WERI-Rb-1 (cell line): ENCODE data around the gene CDK2AP2.

Source experiments
- DNase-seq: peaks from one replicate; pipeline ENCODE4 v3.0.0-alpha.2; 2020
- H3K27ac ChIP-seq: fragments of 250-450 bp; sonication (Bioruptor Pico); 2 replicates; pipeline ENCODE4 v1.5.1; 2020; ENCODE audit warnings: mild to moderate bottlenecking, moderate library complexity
- H3K27me3 ChIP-seq: fragments of 250-450 bp; sonication (Bioruptor Pico); 2 replicates; pipeline ENCODE4 v1.5.1; 2021; ENCODE audit warnings: mild to moderate bottlenecking, low read depth, moderate library complexity; ENCODE audit not compliant: insufficient read depth, severe bottlenecking
- H3K36me3 ChIP-seq: fragments of 250-450 bp; sonication (Bioruptor Pico); 2 replicates; pipeline ENCODE4 v1.5.1; 2020; ENCODE audit warnings: mild to moderate bottlenecking, moderate library complexity
- H3K4me3 ChIP-seq: 2 replicates; pipeline ENCODE4 v1.5.1; 2011; ENCODE audit warnings: low read depth, mild to moderate bottlenecking, control low read depth, low read length
- H3K9me3 ChIP-seq: fragments of 250-450 bp; sonication (Bioruptor Pico); 2 replicates; pipeline ENCODE4 v1.5.1; 2021; ENCODE audit warnings: mild to moderate bottlenecking, moderate library complexity; ENCODE audit not compliant: severe bottlenecking
- TF ChIP-seq, protein P1 (sequence below): IDR thresholded peaks from 2 replicates; pipeline ENCODE4 v1.5.1; 2011; ENCODE audit warnings: low read depth, mild to moderate bottlenecking, control low read depth, inconsistent platforms, low read length

The CDK2AP2 gene

DNA sequence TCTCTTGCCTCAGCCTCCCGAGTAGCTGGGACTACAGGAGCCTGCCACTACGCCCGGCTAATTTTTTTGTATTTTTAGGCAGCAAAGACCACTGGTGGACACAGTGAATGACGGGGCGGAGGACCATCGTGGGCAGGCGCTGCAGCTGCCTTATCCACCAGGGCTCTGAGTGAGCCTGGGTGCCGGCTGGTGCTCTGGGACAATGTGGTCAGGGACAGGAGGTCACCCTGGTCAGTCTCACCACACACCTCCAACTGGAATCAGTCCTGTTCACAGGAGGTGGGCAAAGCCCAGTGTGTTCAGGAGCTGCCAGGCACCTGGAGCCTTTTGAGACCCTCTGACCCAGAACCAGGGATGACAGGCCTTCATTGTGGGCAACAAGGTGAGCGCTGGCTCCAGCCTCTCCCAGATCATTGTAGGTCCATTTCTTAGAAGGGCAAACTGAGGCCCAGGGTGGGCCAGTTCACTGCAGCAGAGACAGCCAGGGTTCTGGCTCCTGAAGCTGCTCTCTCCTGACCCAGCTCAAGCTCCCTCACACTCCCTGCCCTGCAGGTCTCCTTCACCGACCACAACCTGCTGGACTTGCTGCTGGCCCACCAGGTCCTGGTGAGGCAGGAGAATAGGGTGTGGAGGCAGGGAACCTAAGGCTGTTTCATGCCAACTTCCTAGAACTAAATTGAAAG lies 31.0 kb upstream of the CDK2AP2 start:
- peaks cover 11% of the 10 kb centered on the region for H3K9me3 ChIP-seq
- DNase-seq: no peak
- no peaks in the 10 kb centered on the region for H3K36me3 ChIP-seq
- no peak overlapping the region for H3K4me3 ChIP-seq
- TF ChIP-seq, protein P1, sequence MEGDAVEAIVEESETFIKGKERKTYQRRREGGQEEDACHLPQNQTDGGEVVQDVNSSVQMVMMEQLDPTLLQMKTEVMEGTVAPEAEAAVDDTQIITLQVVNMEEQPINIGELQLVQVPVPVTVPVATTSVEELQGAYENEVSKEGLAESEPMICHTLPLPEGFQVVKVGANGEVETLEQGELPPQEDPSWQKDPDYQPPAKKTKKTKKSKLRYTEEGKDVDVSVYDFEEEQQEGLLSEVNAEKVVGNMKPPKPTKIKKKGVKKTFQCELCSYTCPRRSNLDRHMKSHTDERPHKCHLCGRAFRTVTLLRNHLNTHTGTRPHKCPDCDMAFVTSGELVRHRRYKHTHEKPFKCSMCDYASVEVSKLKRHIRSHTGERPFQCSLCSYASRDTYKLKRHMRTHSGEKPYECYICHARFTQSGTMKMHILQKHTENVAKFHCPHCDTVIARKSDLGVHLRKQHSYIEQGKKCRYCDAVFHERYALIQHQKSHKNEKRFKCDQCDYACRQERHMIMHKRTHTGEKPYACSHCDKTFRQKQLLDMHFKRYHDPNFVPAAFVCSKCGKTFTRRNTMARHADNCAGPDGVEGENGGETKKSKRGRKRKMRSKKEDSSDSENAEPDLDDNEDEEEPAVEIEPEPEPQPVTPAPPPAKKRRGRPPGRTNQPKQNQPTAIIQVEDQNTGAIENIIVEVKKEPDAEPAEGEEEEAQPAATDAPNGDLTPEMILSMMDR: no peak
- H3K27ac ChIP-seq: no peak overlapping the region
- no peaks in the 10 kb centered on the region for H3K27me3 ChIP-seq

DNA sequence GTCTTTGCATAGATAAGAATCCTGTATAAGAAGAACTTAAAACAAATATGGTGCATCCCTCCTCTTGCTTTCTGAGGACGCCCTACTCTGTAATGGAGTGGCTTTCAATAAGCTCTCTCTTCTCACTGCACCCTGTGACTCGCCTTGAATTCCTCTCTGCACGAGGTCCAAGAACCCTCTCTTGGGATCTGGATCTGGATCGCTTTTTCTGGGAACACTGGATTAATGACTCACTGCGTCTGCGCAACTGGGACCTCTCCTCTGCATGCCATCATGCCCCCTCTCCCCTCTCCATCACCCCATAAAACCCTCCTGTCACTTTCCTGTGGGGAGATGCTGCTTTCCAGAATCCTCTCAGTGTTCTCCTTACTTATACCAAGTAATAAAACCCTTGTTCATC lies 30.3 kb upstream of the CDK2AP2 start:
- Histone ChIP-seq H3K27me3 (no peaks in the 10 kb centered on the region), H3K36me3 (no peaks in the 10 kb centered on the region), H3K4me3 (no peak overlapping the region), H3K9me3 (peaks cover 18% of the 10 kb centered on the region), H3K27ac (no peak overlapping the region)
- TF ChIP-seq, protein P1: no peak
- no peak for DNase-seq

- Histone ChIP-seq H3K36me3 (no peaks in the 10 kb centered on the region), H3K27me3 (no peaks in the 10 kb centered on the region), H3K9me3 (peaks cover 24% of the 10 kb centered on the region), H3K4me3 (no peak overlapping the region), H3K27ac (no peak overlapping the region)
- TF ChIP-seq, protein P1: no peak
- no peak for DNase-seq
These were observed 27.6 kb upstream of the CDK2AP2 start for GRCh38 chr11:67535561-67535960.

- TF ChIP-seq, protein P1: no peak
- peaks cover 24% of the 10 kb centered on the region for H3K9me3 ChIP-seq
- no peak overlapping the region for H3K4me3 ChIP-seq
- DNase-seq: no peak
- H3K27ac ChIP-seq: no peak overlapping the region
- H3K27me3 ChIP-seq: no peaks in the 10 kb centered on the region
- no peaks in the 10 kb centered on the region for H3K36me3 ChIP-seq
These were observed 26.2 kb upstream of the CDK2AP2 start for GRCh38 chr11:67534070-67534679.

GRCh38 chr11:67532889-67533288 lies 24.9 kb upstream of the CDK2AP2 start:
- H3K9me3 ChIP-seq: peaks cover 24% of the 10 kb centered on the region
- TF ChIP-seq, protein P1: no peak
- H3K27ac ChIP-seq: no peak overlapping the region
- no peaks in the 10 kb centered on the region for H3K27me3 ChIP-seq
- no peaks in the 10 kb centered on the region for H3K36me3 ChIP-seq
- H3K4me3 ChIP-seq: no peak overlapping the region
- DNase-seq: no peak

- H3K27ac ChIP-seq: no peak overlapping the region
- peaks cover 21% of the 10 kb centered on the region for H3K9me3 ChIP-seq
- TF ChIP-seq, protein P1: no peak
- DNase-seq: no peak
- H3K4me3 ChIP-seq: no peak overlapping the region
- H3K27me3 ChIP-seq: no peaks in the 10 kb centered on the region
- H3K36me3 ChIP-seq: no peaks in the 10 kb centered on the region
These were observed 22.3 kb upstream of the CDK2AP2 start for GRCh38 chr11:67530282-67530592.
